GM20431 (cell line): ENCODE measurements around the gene SLBP.

Experiments
- in situ Hi-C: fragments of 300-500 bp; cut with MseI, MboI; formaldehyde crosslinking; loops from one replicate; pipeline ENCODE4 v1.15.0; 2020; ENCODE audit warnings: low sequenced_read_pairs; ENCODE audit not compliant: unreplicated experiment

The SLBP gene

DNA sequence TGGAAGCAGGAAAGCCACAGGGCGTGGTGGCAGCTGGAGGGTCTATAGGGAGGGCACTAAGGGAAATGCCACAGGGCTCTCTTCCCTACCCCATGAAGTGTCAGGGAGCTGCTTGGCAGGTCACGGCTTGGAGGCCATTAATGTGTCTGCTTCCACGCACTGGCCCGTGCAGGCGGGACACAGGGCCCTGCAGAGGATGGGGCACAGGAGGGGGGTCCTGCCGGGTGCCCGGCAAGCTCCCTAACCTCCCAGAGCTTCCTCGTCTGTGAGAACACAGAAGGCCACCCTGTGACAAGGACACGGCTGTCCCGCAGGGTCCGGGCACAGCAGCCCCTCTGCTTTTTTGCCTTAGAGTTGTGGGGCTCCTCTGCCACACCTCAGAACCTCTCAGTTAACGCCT, 53.5 kb downstream of the SLBP start:
- in situ Hi-C loops, result no loop called here

DNA sequence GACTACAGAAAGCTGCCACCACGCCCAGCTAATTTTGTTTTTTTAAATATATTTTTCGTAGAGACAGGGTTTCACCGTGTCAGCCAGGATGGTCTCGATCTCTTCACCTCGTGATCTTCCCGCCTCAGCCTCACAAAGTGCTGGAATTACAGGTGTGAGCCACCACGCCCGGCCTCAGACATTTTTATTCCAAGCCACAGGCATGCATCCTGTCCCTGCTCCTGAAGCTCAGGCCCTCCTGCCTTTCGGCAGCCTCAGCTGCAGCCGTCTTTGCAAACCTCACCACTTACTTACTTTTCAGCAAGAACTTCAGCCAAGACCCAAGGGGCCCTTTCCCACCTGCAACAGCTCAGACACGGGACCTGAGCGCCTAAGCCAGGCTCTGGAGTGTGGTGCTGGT, 54.0 kb downstream of the SLBP start:
- in situ Hi-C loops, result no loop called here

DNA sequence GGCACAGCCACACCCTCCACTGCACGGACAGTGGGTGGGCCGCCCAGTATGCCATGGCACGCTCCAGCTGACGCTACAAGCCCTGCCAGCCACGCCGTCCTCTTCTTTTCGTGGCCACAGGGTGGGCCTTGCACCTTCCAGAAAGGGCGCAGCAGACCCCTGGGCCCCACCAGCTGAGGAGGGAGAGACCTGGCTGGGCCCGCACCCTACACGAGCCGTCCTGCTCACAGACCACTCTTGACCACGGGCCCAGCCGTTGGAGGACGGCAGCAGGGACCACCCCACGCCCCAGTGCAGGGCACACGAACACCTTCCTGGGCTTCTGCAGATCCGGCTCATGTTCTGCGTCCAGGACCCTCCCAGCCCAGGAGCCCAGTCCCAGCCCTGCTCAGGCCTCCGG, 55.1 kb downstream of the SLBP start:
- in situ Hi-C loops, result no loop called here

DNA sequence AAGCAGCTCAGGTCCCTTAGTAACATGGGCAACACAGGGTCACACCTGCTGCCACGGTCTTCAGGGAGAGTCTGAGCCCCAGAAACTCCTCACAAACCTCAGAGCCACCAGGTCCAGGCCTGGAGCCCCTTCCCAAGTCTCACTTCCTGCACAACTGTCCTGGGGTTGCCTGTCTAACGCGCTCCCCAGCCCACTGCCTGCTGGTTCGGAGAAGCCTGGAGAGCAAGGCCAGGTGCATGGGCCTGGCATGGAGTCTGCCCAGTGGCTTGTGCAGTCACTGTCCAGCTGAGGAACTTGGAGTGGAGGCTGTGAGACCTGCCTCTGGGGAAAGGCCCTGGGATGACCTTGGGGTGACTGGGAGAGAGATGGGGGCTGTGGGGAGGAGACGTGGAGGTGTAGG, 56.0 kb downstream of the SLBP start:
- in situ Hi-C loops, result no loop called here

DNA sequence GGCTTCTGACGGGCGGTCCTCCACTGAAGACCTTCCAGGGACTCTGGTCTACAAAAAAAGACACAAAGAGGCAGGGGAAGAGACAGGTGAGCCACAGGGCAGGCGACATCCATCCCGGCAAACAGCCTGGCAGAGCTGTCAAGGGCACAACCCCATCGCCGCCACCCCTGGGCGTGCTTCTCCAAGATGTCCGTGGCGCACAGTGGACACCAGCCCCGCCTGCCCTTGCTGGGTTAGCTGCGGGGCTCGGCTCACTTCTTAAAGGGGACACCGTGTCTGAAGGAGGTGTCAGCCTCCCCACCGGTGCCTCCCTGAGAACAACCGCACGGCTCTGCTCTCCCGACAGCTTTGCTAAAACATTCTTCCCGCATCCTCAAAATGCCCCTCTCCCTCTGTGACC, 56.4 kb downstream of the SLBP start:
- in situ Hi-C loops, result no loop called here

DNA sequence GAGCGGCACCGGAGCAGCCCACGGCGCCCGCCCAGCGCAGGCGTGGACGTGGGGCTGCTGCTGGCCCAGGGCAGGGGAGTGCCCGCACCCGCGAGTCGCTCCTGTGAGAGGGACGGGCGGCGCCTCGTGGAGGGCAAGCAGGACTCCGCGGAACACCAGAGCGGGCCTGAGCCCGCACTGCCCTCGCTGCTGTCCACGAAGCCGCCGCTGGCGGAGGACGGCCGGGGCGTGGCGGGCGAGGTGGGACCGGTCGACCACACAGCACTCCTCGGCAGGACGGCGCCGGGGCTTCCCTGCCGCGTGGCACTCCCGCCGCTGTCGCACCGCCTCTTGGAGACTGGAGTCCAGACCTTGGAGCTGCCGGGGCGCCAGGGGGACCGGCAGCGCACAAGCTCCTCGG, 57.0 kb downstream of the SLBP start:
- in situ Hi-C loops, result no loop called here

DNA sequence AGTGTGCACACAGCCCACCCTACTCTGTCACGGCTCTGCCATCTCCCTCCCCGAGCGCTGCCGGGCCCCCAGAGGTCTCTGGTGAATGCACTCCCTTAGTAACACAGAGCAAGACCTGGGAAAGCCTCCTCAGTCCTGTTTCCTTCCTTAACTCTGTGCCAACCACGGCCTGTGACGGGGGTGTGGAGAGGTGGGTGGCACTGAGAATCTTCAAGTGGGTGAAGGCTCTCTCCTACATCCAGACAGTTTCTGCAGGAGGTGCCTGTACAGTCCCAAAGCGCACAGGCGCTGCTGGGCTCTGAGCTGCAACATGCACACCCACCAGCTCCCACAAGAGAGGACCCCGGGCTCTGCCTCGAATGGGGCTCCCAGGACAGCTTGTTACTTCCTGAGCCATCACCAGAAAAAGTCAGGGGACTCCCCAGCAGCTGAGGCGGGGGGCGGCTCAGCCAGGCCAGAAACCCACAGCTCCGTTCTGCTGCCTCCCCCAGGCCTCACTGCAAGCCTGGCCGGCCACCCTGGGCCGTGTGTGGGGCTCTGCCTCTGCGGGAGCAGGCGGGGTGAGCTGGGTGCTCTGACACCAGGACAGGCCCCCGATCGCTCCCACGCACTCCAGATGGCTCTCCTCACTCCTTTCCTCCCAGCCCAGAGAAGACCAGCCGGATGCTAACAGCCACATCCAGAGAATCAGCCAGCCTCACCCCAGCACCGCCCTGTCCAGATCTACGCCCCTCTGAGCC, 57.7 kb downstream of the SLBP start:
- in situ Hi-C loops, result no loop called here

DNA sequence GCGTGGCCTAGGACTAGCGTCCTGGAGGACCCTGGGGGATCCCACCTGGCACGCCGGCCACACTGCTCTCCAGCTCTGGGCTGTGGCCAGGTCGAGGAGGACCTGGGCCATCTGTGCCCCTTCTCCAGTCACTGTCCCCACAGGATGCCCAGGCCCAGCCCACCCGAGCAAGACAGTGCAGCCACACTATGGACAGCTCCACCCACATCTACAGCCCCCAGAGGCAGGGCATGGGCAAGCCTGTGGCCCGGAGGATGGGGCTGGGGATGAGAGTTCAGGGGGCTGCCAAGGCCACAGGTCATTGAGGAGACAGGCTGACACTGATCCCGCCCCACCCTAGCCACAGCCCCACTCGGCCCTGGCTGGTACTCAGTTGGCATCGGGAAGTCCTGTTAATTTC, 58.3 kb downstream of the SLBP start:
- in situ Hi-C loops, result no loop called here

DNA sequence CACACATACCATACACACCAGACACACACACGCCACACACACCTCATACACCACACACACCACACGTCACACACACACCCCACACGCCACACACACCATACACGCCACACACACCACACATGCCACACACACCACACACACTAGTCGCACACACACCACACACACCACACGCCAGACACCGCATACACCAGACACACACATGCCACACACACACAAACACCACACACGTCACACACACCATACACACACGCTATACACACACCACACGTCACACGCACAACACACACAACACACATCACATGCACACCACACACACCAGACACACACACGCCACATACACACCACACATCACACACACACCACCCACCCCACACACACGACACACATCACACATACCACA, 60.0 kb downstream of the SLBP start:
- in situ Hi-C loops, result no loop called here

DNA sequence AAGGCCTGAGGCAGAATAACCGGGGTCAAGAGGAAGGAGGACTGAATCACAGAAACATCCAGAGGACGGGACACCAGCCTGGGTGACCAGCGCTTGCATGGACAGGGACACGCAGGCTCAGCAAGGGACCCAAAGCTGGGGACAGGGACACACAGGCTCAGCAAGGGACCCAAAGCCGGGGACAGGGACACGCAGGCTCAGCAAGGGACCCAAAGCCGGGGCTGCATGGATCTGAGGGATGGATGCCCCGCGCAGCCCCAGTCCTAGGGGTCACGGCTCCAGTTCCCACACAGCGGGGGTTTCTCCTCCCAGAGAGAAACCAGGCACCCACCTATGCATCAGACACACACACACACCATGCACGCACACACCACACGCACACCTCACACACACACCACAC, 60.5 kb downstream of the SLBP start:
- in situ Hi-C loops, result no loop called here

DNA sequence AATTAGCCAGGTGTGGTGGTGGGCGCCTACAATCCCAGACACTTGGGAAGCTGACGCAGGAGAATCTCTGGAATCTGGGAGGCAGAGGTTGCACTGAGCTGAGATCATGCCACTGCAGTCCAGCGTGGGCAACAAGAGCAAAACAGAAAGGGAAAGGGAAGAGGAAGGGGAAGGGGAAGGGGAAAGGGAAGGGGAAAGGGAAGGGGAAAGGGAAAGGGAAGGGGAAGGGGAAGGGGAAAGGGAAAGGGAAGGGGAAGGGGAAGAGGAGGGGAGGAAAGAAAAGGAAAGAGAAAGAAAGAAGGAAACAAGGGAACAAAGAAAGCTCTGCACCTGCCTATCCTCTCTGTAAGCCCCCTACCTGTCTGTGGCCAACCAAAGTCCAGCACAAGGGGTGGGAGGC, 63.2 kb downstream of the SLBP start:
- in situ Hi-C loops, result no loop called here

DNA sequence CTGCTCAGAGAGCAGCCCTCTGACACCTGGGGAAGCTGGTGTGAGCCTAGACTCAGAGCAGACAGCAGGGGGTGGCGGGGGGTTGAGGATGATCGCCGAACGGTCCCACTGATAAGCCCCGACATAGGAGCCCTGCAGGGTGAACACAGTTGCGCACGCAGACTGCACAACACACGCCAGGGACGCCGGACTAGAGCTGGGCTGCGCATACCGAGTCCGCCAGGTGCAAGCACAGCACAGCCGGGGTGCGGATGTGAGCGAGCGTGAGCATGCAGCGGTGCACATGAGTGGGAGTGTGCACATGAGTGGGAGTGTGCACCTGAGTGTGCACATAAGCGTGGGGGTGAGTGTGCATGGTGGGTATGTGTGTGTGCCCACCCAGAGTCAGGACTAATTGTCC, 64.7 kb downstream of the SLBP start:
- in situ Hi-C loops, result no loop called here

DNA sequence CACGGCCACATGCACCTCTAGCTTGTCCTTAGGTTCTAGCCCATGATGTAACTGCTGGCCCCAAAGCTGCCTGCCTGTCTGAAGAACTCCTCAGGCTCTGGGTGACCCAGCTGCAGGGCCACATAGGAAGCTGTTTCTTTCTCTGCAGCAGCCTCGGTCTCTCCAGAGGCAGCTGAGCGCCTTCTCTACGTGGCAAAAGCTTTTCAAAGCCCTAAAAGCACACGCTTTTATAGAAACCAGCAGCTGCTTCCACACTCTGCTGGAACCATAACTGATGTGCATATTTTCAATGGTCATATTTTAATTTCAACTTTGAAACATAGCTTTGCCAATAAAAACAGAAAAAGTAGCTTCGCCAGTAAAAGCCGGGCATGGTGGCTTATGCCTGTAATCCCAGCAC, 65.4 kb downstream of the SLBP start:
- in situ Hi-C loops, result no loop called here

DNA sequence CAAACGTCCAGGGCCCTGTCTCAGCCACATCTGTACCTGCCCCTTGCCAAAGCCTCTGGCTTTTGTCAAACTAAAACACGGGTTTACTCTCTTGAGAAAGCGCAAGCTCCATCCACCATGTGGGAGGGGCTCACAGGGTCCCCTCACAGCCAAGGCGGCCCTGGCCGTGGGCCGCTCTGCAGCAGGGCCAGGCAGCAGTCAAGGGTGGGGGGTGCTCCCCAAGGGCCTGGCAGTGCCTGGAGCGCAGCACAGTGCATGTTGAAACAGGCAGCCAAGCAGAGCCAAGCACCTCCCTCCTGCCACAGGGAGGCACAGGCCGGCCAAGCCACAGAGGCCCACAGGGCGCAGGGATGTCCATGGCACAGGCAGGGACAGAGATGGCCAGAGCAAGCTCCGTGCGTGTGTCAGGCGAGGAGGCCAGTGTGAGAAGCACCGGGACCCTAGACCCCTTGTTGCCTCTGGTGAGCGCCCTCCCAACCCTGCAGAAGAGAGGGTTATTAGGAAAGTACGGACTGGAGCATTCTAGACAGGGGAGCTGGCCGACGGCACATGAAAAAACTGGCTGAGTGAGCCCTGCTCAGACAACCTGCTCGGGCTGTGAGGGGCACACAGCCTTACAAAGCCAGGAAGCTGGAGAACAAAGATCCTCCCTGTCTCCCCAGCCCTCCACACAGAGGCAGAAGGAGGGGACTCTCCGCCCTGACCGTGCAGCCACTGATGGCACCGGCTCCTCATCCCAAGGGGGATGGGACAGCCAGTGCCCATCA, 67.0 kb downstream of the SLBP start:
- in situ Hi-C loops, result no loop called here

DNA sequence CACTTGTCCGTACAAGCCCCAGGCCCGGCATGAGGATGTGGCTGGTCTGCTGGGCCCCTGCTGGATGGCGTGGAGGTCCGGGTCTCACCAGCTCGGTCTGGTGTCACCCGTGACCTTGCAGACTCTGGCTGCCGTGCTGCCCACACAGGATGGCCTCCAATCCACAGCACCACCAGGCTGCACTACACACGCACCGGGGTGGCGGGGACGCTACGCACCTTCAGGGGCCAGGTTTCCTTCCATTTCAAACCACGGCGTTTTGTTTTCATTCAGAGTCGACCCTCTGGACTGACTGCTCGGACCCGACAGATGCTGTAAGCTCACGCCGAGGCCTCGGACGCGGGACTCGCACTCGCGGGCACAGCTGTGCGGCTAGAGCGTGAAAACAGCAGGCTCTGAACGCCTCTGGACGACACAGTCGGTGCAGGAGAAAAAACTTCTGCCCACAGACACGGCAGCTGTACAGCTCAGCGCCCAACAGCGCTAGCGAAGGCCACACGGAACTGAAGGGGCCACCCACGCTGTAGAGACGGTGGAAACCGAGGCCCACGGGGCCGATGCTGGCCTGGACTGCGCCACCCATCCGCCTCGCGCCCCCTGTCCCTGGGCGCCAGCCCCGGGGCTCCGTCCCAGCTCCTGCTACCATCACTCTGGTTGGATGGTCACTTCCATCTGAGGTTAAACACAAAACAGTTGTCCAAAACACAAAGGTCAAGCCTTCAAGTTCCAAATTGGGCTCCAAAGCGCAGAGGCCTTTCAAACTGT, 68.0 kb downstream of the SLBP start:
- in situ Hi-C loops, result no loop called here
